HG03558 (cell line): ENCODE results near the gene NRXN3.

Experiments used
- ATAC-seq: cut with Tn5 transposase; IDR thresholded peaks from one replicate; pipeline ENCODE4 v1.9.1; 2021; ENCODE audit warnings: moderate number of reproducible peaks; ENCODE audit not compliant: unreplicated experiment; ENCODE audit errors: extremely low read depth

NRXN3 gene

GRCh38 chr14:79555429-79555828 lies 1385.3 kb downstream of the NRXN3 start:
- ATAC-seq, result no peak

- ATAC-seq, result no peak
Observed at GRCh38 chr14:79557309-79557708, 1387.1 kb downstream of the NRXN3 start.

GRCh38 chr14:79562185-79562584 lies 1392.0 kb downstream of the NRXN3 start:
- no peak for ATAC-seq

GRCh38 chr14:79564371-79564770 lies 1394.2 kb downstream of the NRXN3 start:
- ATAC-seq, result no peak

GRCh38 chr14:79567306-79567705 lies 1397.1 kb downstream of the NRXN3 start:
- no peak for ATAC-seq

- ATAC-seq, result no peak
Observed at GRCh38 chr14:79568594-79568993, 1398.4 kb downstream of the NRXN3 start.

- ATAC-seq, result no peak
Observed at GRCh38 chr14:79569072-79569471, 1398.9 kb downstream of the NRXN3 start.

- ATAC-seq, result no peak
Observed at GRCh38 chr14:79570648-79571047, 1400.5 kb downstream of the NRXN3 start.

GRCh38 chr14:79571366-79571765 lies 1401.2 kb downstream of the NRXN3 start:
- ATAC-seq, result no peak

- ATAC-seq, result no peak
Observed at GRCh38 chr14:79573486-79573885, 1403.3 kb downstream of the NRXN3 start.

- ATAC-seq, result no peak
Observed at GRCh38 chr14:79575032-79575431, 1404.9 kb downstream of the NRXN3 start.

GRCh38 chr14:79576424-79576823 lies 1406.3 kb downstream of the NRXN3 start:
- no peak for ATAC-seq

- no peak for ATAC-seq
Observed at GRCh38 chr14:79578470-79578869, 1408.3 kb downstream of the NRXN3 start.

GRCh38 chr14:79580414-79580813 lies 1410.2 kb downstream of the NRXN3 start:
- ATAC-seq, result no peak

GRCh38 chr14:79580906-79581305 lies 1410.7 kb downstream of the NRXN3 start:
- no peak for ATAC-seq

- ATAC-seq, result no peak
Observed at GRCh38 chr14:79581912-79582576, 1411.9 kb downstream of the NRXN3 start.

GRCh38 chr14:79583738-79584408 lies 1413.7 kb downstream of the NRXN3 start:
- no peak for ATAC-seq

GRCh38 chr14:79584679-79585078 lies 1414.5 kb downstream of the NRXN3 start:
- no peak for ATAC-seq

- ATAC-seq, result no peak
Observed at GRCh38 chr14:79585845-79586244, 1415.7 kb downstream of the NRXN3 start.

- no peak for ATAC-seq
Observed at GRCh38 chr14:79586416-79586815, 1416.2 kb downstream of the NRXN3 start.

GRCh38 chr14:79586989-79587598 lies 1416.9 kb downstream of the NRXN3 start:
- no peak for ATAC-seq

GRCh38 chr14:79587875-79588274 lies 1417.7 kb downstream of the NRXN3 start:
- ATAC-seq, result no peak
